ENCODE measurements around the gene CT45A7. TPM values are rescaled to one million over a fixed set of nuclear protein-coding genes. Genes with fewer than 3 reads are reported as not detected.

Gene CT45A7
- total RNA-seq, 1 donor from 2014 or later = not detected

Other genes starting within 250 kb of the CT45A7 start
- gene CT45A1, start 123.6 kb downstream of the CT45A7 start, total RNA-seq (ENCODE audit: low replicate concordance) = not detected in 2 replicates
- gene CT45A3, start 69.1 kb downstream of the CT45A7 start, total RNA-seq (ENCODE audit: low replicate concordance) = not detected in 2 replicates
- not detected in 2 replicates for gene CT45A5, start 51.8 kb downstream of the CT45A7 start, total RNA-seq (ENCODE audit: low replicate concordance)
- not detected in 2 replicates for gene CT45A6, start 34.5 kb downstream of the CT45A7 start, total RNA-seq (ENCODE audit: low replicate concordance)
- not detected in 2 replicates for gene CT45A2, start 17.3 kb downstream of the CT45A7 start, total RNA-seq (ENCODE audit: low replicate concordance)
- not detected in 2 replicates for gene CT45A8, start 17.3 kb upstream of the CT45A7 start, total RNA-seq (ENCODE audit: low replicate concordance)
- gene CT45A9, start 34.5 kb upstream of the CT45A7 start, total RNA-seq (ENCODE audit: low replicate concordance) = not detected in 2 replicates
- gene CT45A10, start 56.2 kb upstream of the CT45A7 start, total RNA-seq (ENCODE audit: low replicate concordance) = not detected in 2 replicates
- gene SAGE1, start 56.4 kb upstream of the CT45A7 start, total RNA-seq (ENCODE audit: low replicate concordance) = not detected in 2 replicates
- 22.1 and 26.0 TPM in 2 replicates for gene MMGT1, start 136.7 kb upstream of the CT45A7 start, total RNA-seq (ENCODE audit: low replicate concordance)
- gene SLC9A6, start 148.2 kb upstream of the CT45A7 start, total RNA-seq (ENCODE audit: low replicate concordance) = 23.5 and 24.2 TPM in 2 replicates

Data from neural progenitor cell (in vitro differentiated cells).